Neural progenitor cell (in vitro differentiated cells): ENCODE measurements around the gene JAKMIP2. TPM values are rescaled to one million over a fixed set of nuclear protein-coding genes. Genes with fewer than 3 reads are reported as not detected.

Experiments
- DNase-seq: peaks from one replicate; pipeline ENCODE4 v3.0.0-alpha.2; 2016; ENCODE audit warnings: low spot score
- H2AFZ ChIP-seq: fragments of 200-600 bp; sonication (generic); replicated peaks from 2 replicates; pipeline ENCODE4 v1.6.1; 2016; ENCODE audit warnings: antibody characterized with exemption
- H3F3A ChIP-seq: fragments of 200-600 bp; sonication (generic); 2 replicates; pipeline ENCODE4 v1.6.1; 2016; ENCODE audit warnings: antibody characterized with exemption, low read depth
- H3K27ac ChIP-seq: fragments of 200-600 bp; sonication (generic); 2 replicates; pipeline ENCODE4 v1.5.1; 2016; ENCODE audit warnings: mild to moderate bottlenecking
- H3K27me3 ChIP-seq: fragments of 200-600 bp; sonication (generic); 2 replicates; pipeline ENCODE4 v1.6.1; 2016; ENCODE audit warnings: mild to moderate bottlenecking, moderate library complexity
- H3K36me3 ChIP-seq: fragments of 200-600 bp; sonication (generic); 2 replicates; pipeline ENCODE4 v1.5.1; 2016
- H3K4me1 ChIP-seq: fragments of 200-600 bp; sonication (generic); 2 replicates; pipeline ENCODE4 v1.6.1; 2016; ENCODE audit warnings: mixed run types
- H3K4me2 ChIP-seq: fragments of 200-600 bp; sonication (generic); 2 replicates; pipeline ENCODE4 v1.6.1; 2016
- H3K4me3 ChIP-seq: fragments of 200-600 bp; sonication (generic); 2 replicates; pipeline ENCODE4 v1.5.1; 2016
- H3K79me2 ChIP-seq: fragments of 200-600 bp; sonication (generic); 2 replicates; pipeline ENCODE4 v1.6.1; 2016; ENCODE audit warnings: low read depth
- H3K9ac ChIP-seq: fragments of 200-600 bp; sonication (generic); 2 replicates; pipeline ENCODE4 v1.6.1; 2016
- H3K9me3 ChIP-seq: fragments of 200-600 bp; sonication (generic); 2 replicates; pipeline ENCODE4 v1.5.1; 2016; ENCODE audit warnings: low read depth
- H4K20me1 ChIP-seq: fragments of 200-600 bp; sonication (generic); 2 replicates; pipeline ENCODE4 v1.6.1; 2016; ENCODE audit warnings: low read depth
- H3K27ac Mint-ChIP-seq: 3 replicates; pipeline ENCODE4 v1.8.0; 2021; ENCODE audit warnings: mixed read lengths
- H3K27me3 Mint-ChIP-seq: 2 replicates; pipeline ENCODE4 v1.8.0; 2022; ENCODE audit warnings: low read depth, mild to moderate bottlenecking, inconsistent platforms, moderate library complexity, mixed read lengths; ENCODE audit not compliant: insufficient read depth
- H3K36me3 Mint-ChIP-seq: 3 replicates; pipeline ENCODE4 v1.8.0; 2021; ENCODE audit warnings: mixed read lengths
- H3K4me1 Mint-ChIP-seq: 3 replicates; pipeline ENCODE4 v1.8.0; 2021; ENCODE audit warnings: mixed read lengths
- H3K4me3 Mint-ChIP-seq: 3 replicates; pipeline ENCODE4 v1.8.0; 2021; ENCODE audit warnings: mild to moderate bottlenecking, moderate library complexity, mixed read lengths
- H3K9me3 Mint-ChIP-seq: 3 replicates; pipeline ENCODE4 v1.8.0; 2020; ENCODE audit warnings: mixed read lengths
- CTCF ChIP-seq: fragments of 200-600 bp; sonication (generic); IDR thresholded peaks from 2 replicates; pipeline ENCODE4 v1.5.1; 2017; ENCODE audit warnings: antibody characterized with exemption, mild to moderate bottlenecking
- EZH2 ChIP-seq: fragments of 200-600 bp; sonication (generic); IDR thresholded peaks from 2 replicates; pipeline ENCODE4 v1.6.1; 2017; ENCODE audit warnings: antibody characterized with exemption, mild to moderate bottlenecking, moderate library complexity
- EZH2phosphoT487 ChIP-seq: fragments of 200-600 bp; sonication (generic); IDR thresholded peaks from 2 replicates; pipeline ENCODE4 v1.6.1; 2017; ENCODE audit warnings: antibody characterized with exemption
- total RNA-seq: library from RNA; depleted of rRNA; stranded (reverse); fragments of >200 nt; gene quantifications from 2 replicates; pipeline ENCODE4 v1.2.3, GENCODE V29; 2015; ENCODE audit warnings: low replicate concordance

The JAKMIP2 gene
- total RNA-seq, 1 donor from 2014 or later: 8.2 TPM

- Mint-ChIP-seq H3K4me1 (no peaks in the 10 kb centered on the region), H3K4me3 (no peak overlapping the region), H3K27ac (no peak overlapping the region), H3K9me3 (no peaks in the 10 kb centered on the region), H3K27me3 (no peaks in the 10 kb centered on the region), H3K36me3 (peaks cover 37% of the 10 kb centered on the region)
- H4K20me1 ChIP-seq: no peaks in the 10 kb centered on the region
- no peak overlapping the region for H3K9ac ChIP-seq
- peaks cover 49% of the 10 kb centered on the region for H3F3A ChIP-seq
- no peak for DNase-seq
- H3K27me3 ChIP-seq: no peaks in the 10 kb centered on the region
- TF ChIP-seq EZH2phosphoT487 (no peak), EZH2 (no peak), CTCF (no peak)
- H3K4me1 ChIP-seq: peaks cover 4% of the 10 kb centered on the region
- no peak overlapping the region for H3K4me2 ChIP-seq
- peaks cover 16% of the 10 kb centered on the region for H3K36me3 ChIP-seq
- no peaks in the 10 kb centered on the region for H3K79me2 ChIP-seq
- H2AFZ ChIP-seq: no peak overlapping the region
- H3K4me3 ChIP-seq: no peak overlapping the region
- H3K9me3 ChIP-seq: no peaks in the 10 kb centered on the region
- H3K27ac ChIP-seq: no peak overlapping the region
Measured at GRCh38 chr5:147643142-147643541, 139.4 kb downstream of the JAKMIP2 start.

DNA sequence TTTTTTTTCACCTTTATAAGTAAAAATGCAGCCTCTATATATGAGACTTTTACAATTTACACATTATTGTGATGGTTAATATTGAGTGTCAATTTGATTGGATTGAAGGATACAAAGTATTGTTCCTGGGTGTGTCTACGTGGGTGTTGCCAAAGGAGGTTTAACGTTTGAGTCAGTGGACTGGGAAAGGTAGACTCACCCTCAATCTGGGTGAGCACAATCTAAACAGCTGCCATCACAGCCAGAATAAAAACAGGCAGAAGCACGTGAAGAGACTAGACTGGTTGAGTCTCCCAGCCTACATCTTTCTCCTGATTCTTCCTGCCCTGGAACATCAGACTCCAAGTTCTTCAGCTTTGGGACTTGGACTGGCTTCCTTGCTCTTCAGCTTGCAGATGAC lies 139.9 kb downstream of the JAKMIP2 start:
- Mint-ChIP-seq H3K4me1 (no peaks in the 10 kb centered on the region), H3K9me3 (no peaks in the 10 kb centered on the region), H3K27me3 (no peaks in the 10 kb centered on the region), H3K36me3 (peaks cover 38% of the 10 kb centered on the region), H3K27ac (no peak overlapping the region), H3K4me3 (no peak overlapping the region)
- Histone ChIP-seq H3K9me3 (no peaks in the 10 kb centered on the region), H3K79me2 (no peaks in the 10 kb centered on the region), H3K36me3 (peaks cover 16% of the 10 kb centered on the region), H3K4me2 (no peak overlapping the region), H3K27me3 (no peaks in the 10 kb centered on the region), H4K20me1 (no peaks in the 10 kb centered on the region), H3K9ac (no peak overlapping the region), H2AFZ (no peak overlapping the region), H3K27ac (no peak overlapping the region), H3K4me1 (peaks cover 4% of the 10 kb centered on the region), H3K4me3 (no peak overlapping the region), H3F3A (peaks cover 50% of the 10 kb centered on the region)
- TF ChIP-seq EZH2phosphoT487 (no peak), CTCF (no peak), EZH2 (no peak)
- DNase-seq: no peak

DNA sequence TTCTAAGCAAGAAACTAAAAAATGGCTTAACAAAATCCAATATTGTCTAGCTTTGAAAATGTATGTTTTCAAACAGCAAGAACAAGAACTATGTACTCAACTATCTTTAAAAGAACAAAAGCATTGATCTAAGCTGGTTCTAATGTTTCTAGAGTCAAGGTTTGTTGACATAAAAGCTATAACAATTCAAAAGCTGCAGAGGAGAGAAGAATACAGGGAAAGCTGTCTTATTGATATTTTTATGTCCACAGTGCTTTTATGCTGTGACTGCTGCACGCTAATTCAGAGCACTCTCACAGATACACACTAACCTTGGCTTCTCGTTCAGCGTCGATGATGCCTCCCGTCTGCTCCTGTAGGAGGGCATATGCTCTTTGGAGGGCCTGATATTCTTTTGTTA lies 143.2 kb downstream of the JAKMIP2 start:
- H3K4me1 Mint-ChIP-seq: no peaks in the 10 kb centered on the region
- H3K27ac Mint-ChIP-seq: no peak overlapping the region
- no peaks in the 10 kb centered on the region for H3K79me2 ChIP-seq
- H2AFZ ChIP-seq: no peak overlapping the region
- TF ChIP-seq EZH2: no peak
- TF ChIP-seq EZH2phosphoT487: no peak
- no peak for TF ChIP-seq CTCF
- H3F3A ChIP-seq: peaks cover 30% of the 10 kb centered on the region
- no peak overlapping the region for H3K4me3 Mint-ChIP-seq
- H3K36me3 Mint-ChIP-seq: peaks cover 46% of the 10 kb centered on the region
- no peak overlapping the region for H3K4me2 ChIP-seq
- H3K4me1 ChIP-seq: no peaks in the 10 kb centered on the region
- no peaks in the 10 kb centered on the region for H3K9me3 Mint-ChIP-seq
- no peaks in the 10 kb centered on the region for H3K27me3 ChIP-seq
- H3K36me3 ChIP-seq: peaks cover 5% of the 10 kb centered on the region
- no peak overlapping the region for H3K4me3 ChIP-seq
- no peaks in the 10 kb centered on the region for H3K27me3 Mint-ChIP-seq
- no peak overlapping the region for H3K27ac ChIP-seq
- no peak overlapping the region for H3K9ac ChIP-seq
- H3K9me3 ChIP-seq: no peaks in the 10 kb centered on the region
- no peak for DNase-seq
- no peaks in the 10 kb centered on the region for H4K20me1 ChIP-seq

DNA sequence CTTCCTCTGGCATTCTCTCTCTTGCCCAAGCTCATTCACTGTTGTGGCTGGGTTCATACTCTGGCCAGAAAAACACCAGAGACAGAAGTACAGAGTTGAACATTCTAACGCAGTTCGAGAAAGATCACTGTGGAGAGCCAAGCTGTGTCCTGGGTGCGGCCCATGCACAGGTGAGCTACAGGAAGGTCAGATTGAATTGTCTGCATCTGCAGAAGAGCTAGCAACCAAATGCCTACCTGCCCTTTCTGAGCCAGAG lies 145.9 kb downstream of the JAKMIP2 start:
- Histone ChIP-seq H3K4me2 (no peak overlapping the region), H3K9ac (no peak overlapping the region), H3K36me3 (peaks cover 5% of the 10 kb centered on the region), H4K20me1 (no peaks in the 10 kb centered on the region), H3K27ac (peak overlapping the region; percentile 38), H2AFZ (no peak overlapping the region), H3F3A (peaks cover 21% of the 10 kb centered on the region), H3K79me2 (no peaks in the 10 kb centered on the region), H3K27me3 (no peaks in the 10 kb centered on the region), H3K4me3 (no peak overlapping the region), H3K4me1 (no peaks in the 10 kb centered on the region), H3K9me3 (no peaks in the 10 kb centered on the region)
- TF ChIP-seq EZH2phosphoT487: no peak
- no peak for TF ChIP-seq EZH2
- no peak for TF ChIP-seq CTCF
- no peaks in the 10 kb centered on the region for H3K27me3 Mint-ChIP-seq
- no peaks in the 10 kb centered on the region for H3K9me3 Mint-ChIP-seq
- peak overlapping the region; percentile 50 for H3K27ac Mint-ChIP-seq
- DNase-seq: no peak
- H3K36me3 Mint-ChIP-seq: peaks cover 41% of the 10 kb centered on the region
- H3K4me3 Mint-ChIP-seq: no peak overlapping the region
- no peaks in the 10 kb centered on the region for H3K4me1 Mint-ChIP-seq
